GM12891 (cell line): Measurements from ENCODE around the gene HS3ST3B1.

Experiments
- POLR2A ChIP-seq: IDR thresholded peaks from 2 replicates; pipeline ENCODE4 v1.6.1; 2011; ENCODE audit warnings: low read depth, low read length, control low read depth
- POLR2AphosphoS5 ChIP-seq: IDR thresholded peaks from 2 replicates; pipeline ENCODE4 v1.6.1; 2011; ENCODE audit warnings: low read depth, low read length, control low read depth
- TAF1 ChIP-seq: IDR thresholded peaks from 2 replicates; pipeline ENCODE4 v1.6.1; 2011; ENCODE audit warnings: low read depth, low read length, control low read depth

GRCh38 chr17:14269473-14269872 is 31.4 kb upstream of the HS3ST3B1 start:
- TF ChIP-seq POLR2AphosphoS5 (no peak), POLR2A (no peak), TAF1 (no peak)
